COLO668 (cell line): ENCODE measurements around the gene ARL4A.
"Not testable (repeated sequence)": the region's sequence is repeated elsewhere in the genome, so short reads cannot be mapped to it uniquely, and the experiment has no call there.

Experiments
- DNase-seq: peaks from one replicate; lab custom pipeline; 2025; ENCODE audit not compliant: unreplicated experiment; lab: John Stamatoyannopoulos, UW

The ARL4A gene

DNA sequence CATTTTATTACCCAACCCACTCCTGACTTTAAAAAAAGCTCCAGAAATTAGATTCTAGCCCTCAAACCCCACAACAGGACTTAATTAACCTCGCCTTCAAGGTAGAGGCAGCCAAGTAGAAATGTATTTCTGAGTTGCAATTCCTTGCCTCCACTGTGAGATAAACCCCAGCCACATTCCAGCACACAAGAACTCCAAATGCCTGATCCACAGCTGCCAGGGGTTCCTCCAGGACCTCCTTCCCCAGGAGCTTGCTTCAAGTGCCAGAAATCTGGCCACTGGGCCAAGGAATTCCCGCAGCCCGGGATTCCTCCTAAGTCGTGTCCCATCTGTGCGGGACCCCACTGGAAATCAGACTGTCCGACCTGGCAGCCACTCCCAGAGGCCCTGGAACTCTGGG, 25.9 kb upstream of the ARL4A start:
- no peak for DNase-seq

DNA sequence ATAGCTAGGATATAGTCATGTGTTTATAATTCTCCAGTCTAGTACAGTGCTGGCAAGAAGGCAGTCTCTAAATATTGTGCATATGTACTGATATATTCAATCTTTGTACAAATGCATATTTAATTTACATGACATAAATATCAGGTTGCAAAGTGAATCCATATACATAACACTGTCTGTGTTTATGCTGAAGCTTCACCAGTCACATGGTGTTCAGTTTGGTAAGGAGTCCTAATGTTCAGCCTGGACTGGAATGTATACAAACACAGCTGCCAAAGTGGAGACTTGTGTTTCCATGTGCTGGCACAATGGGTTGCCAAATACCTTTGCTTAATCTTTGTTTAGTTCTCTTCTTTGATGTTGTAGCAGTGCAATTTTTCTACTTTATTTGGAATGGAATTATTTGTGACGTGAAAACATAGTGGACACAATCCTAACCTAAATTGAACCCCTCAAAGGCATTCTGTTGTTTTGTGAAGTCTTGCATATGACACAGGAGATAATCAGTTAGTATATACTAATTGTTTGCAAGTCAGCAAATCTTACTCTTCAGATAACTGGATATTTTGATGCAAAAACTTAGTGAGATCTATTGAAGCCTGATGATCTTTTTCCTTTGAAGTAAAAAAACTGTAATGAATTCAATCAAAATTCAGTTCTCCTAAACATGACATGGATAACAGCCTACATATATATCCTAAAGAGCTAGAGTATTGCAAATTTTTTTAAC, 17.3 kb upstream of the ARL4A start:
- DNase-seq, result peak; percentile 18

DNA sequence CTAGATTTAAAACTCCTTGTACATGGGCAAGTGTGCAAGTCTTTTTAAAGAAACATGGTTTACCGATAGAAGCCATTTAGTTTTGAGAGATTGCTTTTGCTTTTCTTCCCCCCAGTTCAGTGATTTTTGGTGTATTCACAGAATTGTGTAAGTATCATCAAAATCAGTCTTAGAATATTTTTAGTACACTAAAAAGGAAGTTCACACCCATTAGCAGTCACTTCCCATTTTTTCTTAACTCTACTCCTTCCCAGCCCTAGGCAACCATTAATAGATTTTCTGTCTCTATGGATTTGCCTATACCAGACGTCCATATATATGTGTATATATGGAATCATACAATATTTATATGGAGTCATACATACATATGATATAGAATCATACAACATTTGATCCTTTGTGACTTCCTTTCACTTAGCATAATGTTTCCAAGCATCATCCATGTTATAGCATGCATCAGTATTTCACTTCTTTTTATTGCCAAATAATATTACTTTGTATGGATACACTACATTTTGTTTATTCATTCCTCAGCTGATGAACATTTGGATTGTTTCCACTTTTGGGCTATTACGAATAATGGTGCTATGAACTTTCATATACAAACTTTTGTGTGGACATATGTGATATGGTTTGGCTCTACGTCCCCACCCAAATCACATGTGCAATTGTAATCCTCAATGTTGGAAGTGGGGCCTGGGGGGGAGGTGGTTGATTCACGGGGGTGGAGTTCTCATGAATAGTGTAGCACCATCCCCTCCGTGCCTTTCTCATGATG, 16.5 kb upstream of the ARL4A start:
- no peak for DNase-seq

- not testable (repeated sequence) for DNase-seq
These were observed 14.0 kb upstream of the ARL4A start for GRCh38 chr7:12673436-12673835.

DNA sequence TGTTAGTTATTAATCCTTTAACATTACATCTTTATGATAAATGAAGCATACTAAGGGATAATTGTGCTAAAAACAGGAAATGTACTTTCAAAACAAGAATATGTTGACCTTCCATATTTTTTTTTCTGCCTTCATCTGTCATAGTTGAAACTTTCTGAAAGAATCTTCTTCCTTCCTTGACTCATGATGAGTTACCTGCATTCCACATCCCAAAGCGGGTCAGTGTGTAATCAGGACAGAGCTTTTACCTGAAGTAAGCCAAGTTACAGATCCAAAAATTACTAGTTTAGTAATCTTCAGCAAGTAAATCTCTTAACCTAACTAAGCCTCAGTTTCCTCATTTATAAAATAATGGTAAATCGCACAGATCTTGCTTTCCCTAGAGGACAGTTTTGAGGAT, 13.4 kb upstream of the ARL4A start:
- DNase-seq, result no peak

- peak; percentile 28 for DNase-seq
These were observed 12.6 kb upstream of the ARL4A start for GRCh38 chr7:12674861-12675260.

- no peak for DNase-seq
These were observed 3.5 kb upstream of the ARL4A start for GRCh38 chr7:12683678-12684585.

- no peak for DNase-seq
These were observed 2.7 kb upstream of the ARL4A start for GRCh38 chr7:12684733-12685132.

GRCh38 chr7:12685550-12685949, 1.9 kb upstream of the ARL4A start:
- peak; percentile 19 for DNase-seq

GRCh38 chr7:12686234-12686890, 1.1 kb upstream of the ARL4A start:
- peak; percentile 99 for DNase-seq

DNA sequence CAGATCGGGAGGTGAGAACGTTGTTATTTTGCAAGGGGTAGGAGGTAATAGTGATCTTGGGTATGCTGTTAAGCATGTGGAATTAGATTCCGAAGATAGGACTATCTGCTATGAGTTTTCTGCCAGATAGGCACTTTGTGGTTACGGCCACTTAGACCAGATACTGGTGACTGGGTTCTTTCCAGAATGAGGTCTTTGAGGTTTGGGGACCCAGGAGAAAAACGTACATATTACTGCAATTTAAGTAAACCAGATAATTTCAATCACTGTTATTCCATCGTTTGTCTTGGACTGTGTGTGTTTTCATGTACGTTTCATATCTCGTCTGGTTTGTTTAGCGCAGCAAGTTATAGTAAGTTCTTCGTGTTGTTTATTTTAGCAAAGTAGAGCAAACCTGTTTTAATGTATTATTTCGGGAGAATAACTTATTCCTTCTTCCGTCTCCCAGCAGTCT, 312 bp downstream of the ARL4A start:
- DNase-seq, result no peak

- DNase-seq, result not testable (repeated sequence)
These were observed 1.2 kb downstream of the ARL4A start for GRCh38 chr7:12688485-12689170.

GRCh38 chr7:12689451-12689850, 2.0 kb downstream of the ARL4A start:
- DNase-seq, result no peak

DNA sequence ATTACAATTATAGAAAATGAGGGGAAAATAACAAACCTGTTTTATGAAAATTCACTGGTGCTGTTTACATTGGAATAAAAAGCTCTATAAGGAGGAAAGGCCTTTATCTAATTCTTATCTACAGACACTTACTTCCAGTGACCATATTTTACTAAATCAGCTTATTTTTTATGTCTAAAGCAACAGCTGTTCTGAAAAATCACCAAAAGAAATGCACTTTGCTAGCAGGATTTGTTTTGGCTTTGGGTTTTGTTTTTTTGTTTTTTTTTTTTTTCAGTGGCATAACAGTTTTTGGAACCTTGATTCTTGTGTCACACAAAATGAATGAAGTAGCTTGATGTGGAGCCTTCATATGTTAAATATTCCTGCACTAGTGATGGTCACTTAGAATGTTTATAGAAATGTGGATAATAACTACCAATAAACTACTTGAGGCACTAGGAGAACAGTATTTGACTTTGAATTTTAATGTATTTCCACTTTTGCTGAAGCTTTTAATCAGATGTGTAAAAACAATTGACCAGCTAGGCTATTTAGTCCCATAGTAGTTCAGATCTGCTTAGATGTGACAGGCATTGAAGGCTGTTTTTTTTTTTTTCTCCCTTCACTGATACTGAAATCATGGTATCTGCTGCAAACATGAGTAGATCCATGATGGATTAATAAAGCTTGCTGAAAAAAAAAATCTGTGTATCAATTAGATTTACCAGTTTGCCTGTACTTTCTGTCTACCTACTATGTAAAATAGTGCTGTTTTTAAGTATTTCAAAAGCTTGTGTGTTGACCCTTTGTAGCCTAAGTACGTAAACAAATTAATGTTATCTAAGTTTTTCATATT, 2.8 kb downstream of the ARL4A start:
- DNase-seq, result no peak

DNA sequence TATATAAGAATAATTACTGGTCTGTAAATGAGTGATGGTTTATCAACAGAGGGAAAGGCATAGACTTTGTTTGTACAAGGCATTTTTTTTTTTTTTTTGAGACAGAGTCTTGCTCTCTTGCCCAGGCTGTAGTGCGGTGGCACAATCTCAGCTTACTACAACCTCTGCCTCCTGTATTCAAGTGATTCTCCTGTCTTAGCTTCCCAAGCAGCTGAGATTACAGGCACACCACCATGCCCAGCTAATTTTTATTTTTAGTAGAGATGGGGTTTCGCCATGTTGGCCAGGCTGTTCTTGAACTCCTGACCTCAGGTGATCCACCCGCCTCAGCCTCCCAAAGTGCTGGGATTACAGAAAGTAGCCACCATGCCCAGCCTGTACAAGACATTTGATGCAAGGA, 4.0 kb downstream of the ARL4A start:
- DNase-seq, result not testable (repeated sequence)

- DNase-seq, result no peak
These were observed 4.6 kb downstream of the ARL4A start for GRCh38 chr7:12692035-12692434.

- DNase-seq, result no peak
These were observed 5.2 kb downstream of the ARL4A start for GRCh38 chr7:12692479-12693259.

DNA sequence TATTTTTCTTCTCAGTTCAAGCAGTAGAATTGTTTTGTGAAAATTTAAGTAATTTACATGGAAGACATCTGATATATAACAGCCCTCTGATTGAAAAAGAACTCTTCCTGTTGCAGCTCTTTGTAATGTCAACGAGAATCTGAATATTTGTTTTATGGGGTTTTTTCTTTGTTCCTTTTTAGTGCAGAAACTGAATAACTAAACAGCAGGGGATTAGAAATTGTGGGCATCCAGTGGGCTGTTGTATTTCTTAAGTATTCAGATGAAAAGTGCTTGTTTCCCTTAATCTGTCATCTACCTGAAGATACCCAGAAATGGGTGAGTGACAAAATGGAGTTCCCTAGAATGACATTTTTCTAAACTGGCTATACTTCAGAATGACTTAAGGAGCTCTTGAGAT, 7.4 kb downstream of the ARL4A start:
- DNase-seq, result no peak

GRCh38 chr7:12695965-12696364, 8.5 kb downstream of the ARL4A start:
- no peak for DNase-seq
